ENCODE data around the gene FBXL16.

Gene FBXL16

DNA sequence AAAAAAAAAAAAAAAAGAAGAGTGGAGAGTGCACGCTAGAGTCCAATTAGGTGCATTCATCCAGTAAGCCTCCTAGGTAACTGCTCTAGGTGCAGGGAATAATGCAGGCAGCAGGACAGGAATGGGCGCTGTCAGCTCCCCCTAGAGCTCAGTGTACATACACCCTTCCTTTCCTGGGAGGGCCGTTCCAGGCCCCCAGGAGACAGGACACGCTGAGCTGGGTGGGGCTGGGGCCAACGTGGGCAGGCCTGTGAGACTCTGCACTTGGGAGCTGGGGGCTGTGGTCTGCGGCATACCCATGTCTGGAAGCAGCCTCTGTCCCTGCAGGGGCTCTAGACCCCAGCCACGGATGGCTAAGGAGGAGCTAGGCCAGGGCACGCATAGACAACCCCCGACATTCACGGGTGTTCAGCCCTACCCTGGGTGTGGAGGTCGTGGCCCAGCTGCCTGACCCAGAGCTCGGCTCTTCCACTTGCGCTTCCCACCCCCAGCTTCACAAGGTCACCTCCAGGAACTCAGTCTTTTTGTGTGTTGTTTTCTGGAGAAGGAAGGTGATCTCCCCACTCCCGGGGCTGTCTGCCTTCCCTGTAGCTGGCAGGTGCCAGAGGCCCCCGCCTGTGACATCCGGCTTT, 14.3 kb upstream of the FBXL16 start:
- no peak for TF ChIP-seq CTCF (IDR thresholded peaks at IDR 0.05; ENCODE audit: insufficient read depth, missing control alignments)
- DNase-seq (ENCODE audit: insufficient read length, low spot score) (no peak), FAIRE-seq (no peak)

DNA sequence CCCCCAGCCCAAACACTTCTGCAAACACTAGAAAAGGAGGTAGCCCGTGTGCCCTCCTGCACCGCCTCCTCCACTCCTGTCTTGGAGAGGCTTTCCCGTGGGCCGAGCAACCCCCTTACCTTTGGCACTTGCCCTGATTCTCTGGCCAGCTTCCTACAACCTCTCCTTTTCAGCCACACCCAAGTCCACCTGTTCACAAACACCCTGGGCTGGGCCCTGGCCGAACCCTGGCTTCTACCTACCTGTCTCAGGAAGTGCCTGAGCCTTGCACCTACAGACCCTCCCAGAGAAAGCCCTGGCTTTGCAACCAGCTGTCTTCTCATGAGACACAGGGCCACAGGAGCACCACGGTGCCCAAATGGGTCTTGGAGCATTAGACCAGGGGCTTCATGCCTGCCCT, 13.3 kb upstream of the FBXL16 start:
- FAIRE-seq (no peak), DNase-seq (ENCODE audit: insufficient read length, low spot score) (no peak)
- no peak for TF ChIP-seq CTCF (IDR thresholded peaks at IDR 0.05; ENCODE audit: insufficient read depth, missing control alignments)

DNA sequence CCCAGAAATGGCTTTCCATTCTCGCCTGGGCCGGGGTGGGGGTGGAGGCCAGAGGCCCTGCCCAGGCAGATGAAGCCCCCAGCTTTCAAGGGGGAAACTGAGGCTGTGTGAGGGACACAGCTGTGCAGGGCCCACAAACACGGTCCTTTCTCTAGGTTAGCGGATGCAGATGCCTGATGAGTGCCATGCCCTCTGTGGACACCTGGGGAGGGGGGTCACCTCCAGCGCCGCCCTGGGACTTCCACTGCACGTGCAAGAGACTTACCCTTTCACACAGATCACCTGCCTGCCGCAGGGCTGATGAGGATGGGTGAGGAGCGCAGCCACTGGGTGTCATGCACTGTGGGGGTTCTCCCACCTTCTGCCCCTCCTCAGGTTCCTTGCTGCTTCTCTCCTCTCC, 12.8 kb upstream of the FBXL16 start:
- no peak for TF ChIP-seq CTCF (IDR thresholded peaks at IDR 0.05; ENCODE audit: insufficient read depth, missing control alignments)
- FAIRE-seq (no peak), DNase-seq (ENCODE audit: insufficient read length, low spot score) (no peak)

- no peak for DNase-seq (ENCODE audit: insufficient read length, low spot score)
- TF ChIP-seq CTCF (IDR thresholded peaks at IDR 0.05; ENCODE audit: insufficient read depth, missing control alignments): no peak
- FAIRE-seq: no peak
Measured at GRCh38 chr16:717450-718245, 12.0 kb upstream of the FBXL16 start.

- DNase-seq (ENCODE audit: insufficient read length, low spot score): no peak
- TF ChIP-seq CTCF (IDR thresholded peaks at IDR 0.05; ENCODE audit: insufficient read depth, missing control alignments): no peak
- no peak for FAIRE-seq
Measured at GRCh38 chr16:716768-717325, 11.2 kb upstream of the FBXL16 start.

- no peak for DNase-seq (ENCODE audit: insufficient read length, low spot score)
- FAIRE-seq: no peak
- no peak for TF ChIP-seq CTCF (IDR thresholded peaks at IDR 0.05; ENCODE audit: insufficient read depth, missing control alignments)
Measured at GRCh38 chr16:716200-716568, 10.6 kb upstream of the FBXL16 start.

Measured in D721Med (cell line).